IMR-90 (cell line): ENCODE data around the gene CES2. TPM values are rescaled to one million over a fixed set of nuclear protein-coding genes. Genes with fewer than 3 reads are reported as not detected.

Experiments used
- ATAC-seq: fragments of 200-7000 bp; cut with Tn5 transposase; 2 replicates; pipeline ENCODE4 v1.9.1; 2020; ENCODE audit warnings: low read depth, mild to moderate bottlenecking, moderate library complexity
- BruUV-seq: library from RNA; stranded (reverse); fragments of 400-500 nt; replicated peaks from 2 replicates; lab custom pipeline; 2021; lab: Mats Ljungman, UMichigan
- CTCF ChIA-PET: fragments of 300-600 bp; formaldehyde crosslinking; extraction: SDS; loops from one replicate; lab custom pipeline; 2021; ENCODE audit warnings: antibody characterized with exemption; lab: Yijun Ruan, JAX
- POLR2A ChIA-PET: fragments of 300-600 bp; sonication (Branson Sonifier 250); formaldehyde crosslinking; loops from one replicate; lab custom pipeline; 2022; ENCODE audit warnings: antibody characterized with exemption; ENCODE audit not compliant: unreplicated experiment; lab: Charles Lee
- DNase-seq: peaks from one replicate; pipeline ENCODE4 v3.0.0; 2013
- H2AFZ ChIP-seq: replicated peaks from 2 replicates; pipeline ENCODE3; 2013; ENCODE audit warnings: low read length, mild to moderate bottlenecking; ENCODE audit not compliant: poor library complexity
- H2AK5ac ChIP-seq: 2 replicates; pipeline ENCODE4 v1.6.1; 2013; ENCODE audit warnings: low read depth, low read length, inconsistent platforms
- H2AK9ac ChIP-seq: replicated peaks from 2 replicates; pipeline ENCODE3; 2013; ENCODE audit warnings: mild to moderate bottlenecking, low read depth, low read length, moderate library complexity; ENCODE audit not compliant: poor library complexity
- H2BK120ac ChIP-seq: 2 replicates; pipeline ENCODE4 v1.6.1; 2013; ENCODE audit warnings: low read depth, low read length, inconsistent platforms
- H2BK15ac ChIP-seq: 3 replicates; pipeline ENCODE4 v1.6.1; 2013; ENCODE audit warnings: low read depth, low read length, inconsistent platforms
- H2BK20ac ChIP-seq: 2 replicates; pipeline ENCODE4 v1.6.1; 2013; ENCODE audit warnings: low read depth, mild to moderate bottlenecking, inconsistent platforms, low read length, moderate library complexity
- H2BK5ac ChIP-seq: 2 replicates; pipeline ENCODE4 v1.6.1; 2013; ENCODE audit warnings: mild to moderate bottlenecking, low read depth, low read length, inconsistent platforms; ENCODE audit not compliant: poor library complexity, severe bottlenecking
- H3K14ac ChIP-seq: replicated peaks from 2 replicates; pipeline ENCODE4 v1.6.1; 2013; ENCODE audit warnings: low read depth, low read length, inconsistent platforms
- H3K18ac ChIP-seq: 2 replicates; pipeline ENCODE4 v1.6.1; 2013; ENCODE audit warnings: low read depth, low read length, control low read depth
- H3K23ac ChIP-seq: 2 replicates; pipeline ENCODE4 v1.6.1; 2013; ENCODE audit warnings: low read depth, low read length, inconsistent platforms
- H3K27ac ChIP-seq: 2 replicates; pipeline ENCODE4 v1.5.1; 2013; ENCODE audit warnings: mild to moderate bottlenecking, control low read depth, low read length; ENCODE audit not compliant: insufficient read depth
- H3K27me3 ChIP-seq: 2 replicates; pipeline ENCODE4 v1.6.1; 2013; ENCODE audit warnings: low read length; ENCODE audit not compliant: control insufficient read depth, insufficient read depth
- H3K36me3 ChIP-seq: 2 replicates; pipeline ENCODE4 v1.6.1; 2013; ENCODE audit warnings: low read length, mixed read lengths; ENCODE audit not compliant: control insufficient read depth, insufficient read depth
- H3K4ac ChIP-seq: 2 replicates; pipeline ENCODE4 v1.6.1; 2013; ENCODE audit warnings: low read depth, low read length, inconsistent platforms
- H3K4me1 ChIP-seq: 2 replicates; pipeline ENCODE4 v1.6.1; 2013; ENCODE audit warnings: low read length, mixed read lengths; ENCODE audit not compliant: control insufficient read depth, insufficient read depth
- H3K4me2 ChIP-seq: 2 replicates; pipeline ENCODE4 v1.6.1; 2013; ENCODE audit warnings: low read depth, mild to moderate bottlenecking, control low read depth, low read length, moderate library complexity
- H3K4me3 ChIP-seq: 2 replicates; pipeline ENCODE4 v1.5.1; 2013; ENCODE audit warnings: low read depth, mild to moderate bottlenecking, control low read depth, low read length, moderate library complexity; ENCODE audit not compliant: insufficient read depth
- H3K56ac ChIP-seq: 2 replicates; pipeline ENCODE4 v1.6.1; 2013; ENCODE audit warnings: low read length, inconsistent platforms; ENCODE audit not compliant: insufficient read depth; ENCODE audit errors: extremely low read depth
- H3K79me1 ChIP-seq, 2 experiments: 2 replicates each; pipeline ENCODE4 v1.6.1; 2013; ENCODE audit warnings: low read length in 2 of 2, inconsistent platforms in 1 of 2, low read depth in 1 of 2
- H3K9ac ChIP-seq: 2 replicates; pipeline ENCODE4 v1.6.1; 2013; ENCODE audit warnings: low read depth, low read length, control low read depth
- H3K9me1 ChIP-seq: 2 replicates; pipeline ENCODE4 v1.6.1; 2013; ENCODE audit warnings: low read length, inconsistent platforms; ENCODE audit not compliant: insufficient read depth
- H3K9me3 ChIP-seq: 2 replicates; pipeline ENCODE4 v1.6.1; 2013; ENCODE audit warnings: low read length; ENCODE audit not compliant: control insufficient read depth, insufficient read depth
- H4K20me1 ChIP-seq: 2 replicates; pipeline ENCODE4 v1.6.1; 2013; ENCODE audit warnings: low read length, inconsistent platforms; ENCODE audit not compliant: insufficient read depth
- H4K5ac ChIP-seq: 2 replicates; pipeline ENCODE4 v1.6.1; 2013; ENCODE audit warnings: mild to moderate bottlenecking, low read depth, low read length, control low read depth
- H4K8ac ChIP-seq, 2 experiments: 2 replicates each; pipeline ENCODE4 v1.6.1; 2013; ENCODE audit warnings: low read depth in 2 of 2, low read length in 2 of 2, control low read depth in 1 of 2, inconsistent platforms in 1 of 2
- H4K91ac ChIP-seq: 2 replicates; pipeline ENCODE4 v1.6.1; 2013; ENCODE audit warnings: low read depth, low read length, inconsistent platforms; ENCODE audit not compliant: insufficient read depth
- CEBPB ChIP-seq: IDR thresholded peaks from 2 replicates; pipeline ENCODE4 v1.6.1; 2012; ENCODE audit warnings: low read depth, low read length, improper control_type of control experiment
- FOS ChIP-seq: fragments of 150-350 bp; IDR thresholded peaks from 2 replicates; pipeline ENCODE4 v1.6.1; 2016; ENCODE audit warnings: low read depth, low read length
- POLR2A ChIP-seq: IDR thresholded peaks from 2 replicates; pipeline ENCODE4 v1.6.1; 2012; ENCODE audit warnings: mild to moderate bottlenecking, low read depth, low read length
- RCOR1 ChIP-seq: IDR thresholded peaks from 2 replicates; pipeline ENCODE4 v1.6.1; 2012; ENCODE audit warnings: mild to moderate bottlenecking, low read length, improper control_type of control experiment; ENCODE audit not compliant: insufficient replicate concordance
- WGBS, 2 experiments: methylation state at CpG; one replicate each; pipeline versions ENCODE4 v1.1.5 to v1.1.7; 2013; ENCODE audit warnings: missing lambda C conversion rate in 2 of 2; ENCODE audit not compliant: insufficient read length in 1 of 2; ENCODE audit errors: extremely low coverage in 2 of 2; 5-methylcytosine and 5-hydroxymethylcytosine counted together
- dilution Hi-C: fragments of 300-500 bp; cut with HindIII; formaldehyde crosslinking; loops from one replicate; pipeline ENCODE4 v1.14.3; 2018; ENCODE audit warnings: low sequenced_read_pairs; ENCODE audit not compliant: unreplicated experiment
- in situ Hi-C: fragments of 300-500 bp; cut with MboI; formaldehyde crosslinking; loops from 3 replicates; pipeline ENCODE4 v1.14.3; 2019; ENCODE audit warnings: low sequenced_read_pairs, inconsistent platforms, mixed read lengths
- intact Hi-C: fragments of 100-400 bp; cut with micrococcal nuclease; formaldehyde crosslinking; loops from 2 replicates; pipeline ENCODE4 v1.10.0; 2022
- polyA plus RNA-seq, 3 experiments: library from polyadenylated mRNA; depleted of rRNA; stranded (reverse); fragments of >200 nt; gene quantifications; 2 replicates each; pipeline ENCODE4 v1.2.3, GENCODE V29; 2012; ENCODE audit warnings: low replicate concordance in 1 of 3
- total RNA-seq: library from RNA; depleted of rRNA; stranded (reverse); fragments of >200 nt; gene quantifications from 2 replicates; pipeline ENCODE4 v1.2.3, GENCODE V29; 2012

CES2 gene
- total and polyA plus RNA-seq, 2 of the 4 experiments (the other 2 are of a cell fraction): 15.1 to 23.2 TPM

DNA sequence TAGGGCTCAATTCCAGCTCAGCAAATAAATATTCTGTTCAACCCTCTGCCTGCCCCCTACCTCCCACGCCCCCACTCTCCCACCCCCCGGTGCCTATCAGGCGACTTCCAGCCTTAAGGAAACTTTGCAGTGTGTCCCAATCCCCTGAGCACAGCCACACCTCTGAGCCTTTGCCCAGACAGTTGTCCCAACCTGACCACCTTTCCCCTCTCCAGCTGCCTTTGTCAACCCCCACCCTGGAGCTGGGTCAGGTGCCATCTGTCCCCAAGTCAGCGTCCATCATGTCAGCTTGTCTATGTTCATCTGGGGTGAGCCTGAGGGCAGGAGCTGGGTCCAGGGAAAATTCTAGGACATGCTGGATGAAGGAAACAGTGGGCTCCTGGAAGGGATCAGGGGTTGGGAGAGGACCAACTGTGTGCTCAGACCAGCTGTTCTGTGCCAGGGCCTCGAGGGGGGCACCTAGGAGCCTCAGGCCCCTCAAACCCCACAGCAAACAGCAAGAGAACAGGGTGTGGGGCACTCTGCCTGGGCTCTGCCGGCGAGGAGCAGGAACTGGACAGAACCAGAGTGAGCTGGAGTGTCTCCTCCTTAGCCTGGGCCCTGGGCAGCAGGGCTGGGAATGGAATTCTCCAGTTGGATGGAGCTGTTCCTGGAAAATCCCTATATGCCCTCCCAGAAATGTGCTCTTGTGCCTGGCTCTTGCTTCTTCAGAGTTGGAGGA is 34.4 kb upstream of the CES2 start (continued):
- TF ChIP-seq POLR2A (no peak), RCOR1 (no peak)

DNA sequence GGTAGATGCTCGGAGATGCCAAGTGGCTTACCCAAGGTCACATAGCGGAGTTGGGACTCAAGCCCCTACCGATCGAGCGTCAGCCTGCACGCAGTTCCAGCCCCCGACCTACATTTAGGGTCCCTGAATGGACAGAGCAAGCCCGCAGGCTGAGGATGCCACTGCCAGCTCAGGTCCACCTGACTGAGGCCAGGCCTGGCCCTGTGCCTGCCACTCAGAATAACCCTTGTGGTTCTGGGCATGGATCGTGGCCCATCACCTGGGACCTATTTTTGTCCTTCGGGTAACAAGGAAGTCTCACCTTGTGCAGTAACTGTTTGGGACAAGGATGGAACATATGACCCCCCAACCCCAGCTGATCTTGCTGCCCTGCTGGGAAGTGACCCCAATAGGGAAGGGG is 33.7 kb upstream of the CES2 start:
- intact Hi-C loops (no loop called here), dilution Hi-C loops (no loop called here), in situ Hi-C loops (no loop called here)
- no peak overlapping the region for H3K4me3 ChIP-seq
- no peaks in the 10 kb centered on the region for H3K9me3 ChIP-seq
- no peak overlapping the region for H2AK9ac ChIP-seq
- ChIA-PET POLR2A (no interaction called here), CTCF (no interaction called here)
- H3K4ac ChIP-seq: peak overlapping the region; percentile 90; the same call in 1 of the 2 replicates
- H2BK20ac ChIP-seq: peak overlapping the region; percentile 94; the same call in 1 of the 2 replicates
- no peak overlapping the region for H3K4me2 ChIP-seq
- H3K9me1 ChIP-seq: peaks cover 53% of the 10 kb centered on the region
- H2BK120ac ChIP-seq: peak overlapping the region; percentile 92; the same call in 1 of the 2 replicates
- H3K4me1 ChIP-seq: peaks cover 49% of the 10 kb centered on the region
- H3K79me1 ChIP-seq: peaks cover 0 to 10% of the 10 kb centered on the region in 2 experiments; a peak in 2 of 4 replicates
- no peaks in the 10 kb centered on the region for H3K27me3 ChIP-seq
- H2BK5ac ChIP-seq: peak overlapping the region; percentile 52
- no peak overlapping the region for H3K56ac ChIP-seq
- peak overlapping the region; percentile 62; the same call in 1 of the 2 replicates for H3K18ac ChIP-seq
- H2BK15ac ChIP-seq: peak overlapping the region; percentile 97; the same call in 1 of the 3 replicates
- no peak overlapping the region for H3K9ac ChIP-seq
- H4K8ac ChIP-seq: peak overlapping the region in 1 of 2 experiments; percentile 86; a peak in 1 of 4 replicates
- H3K14ac ChIP-seq: peak overlapping the region; percentile 83
- H4K20me1 ChIP-seq: no peaks in the 10 kb centered on the region
- no TSS peak for BruUV-seq
- no peak for TF ChIP-seq FOS
- TF ChIP-seq CEBPB: no peak
- H2AK5ac ChIP-seq: peak overlapping the region; percentile 89
- H4K91ac ChIP-seq: peak overlapping the region; percentile 90; the same call in 1 of the 2 replicates
- peak overlapping the region; percentile 72; the same call in 1 of the 2 replicates for H4K5ac ChIP-seq
- no peak for ATAC-seq
- no peak overlapping the region for H3K23ac ChIP-seq
- H3K27ac ChIP-seq: no peak overlapping the region
- WGBS, 2 experiments: 99% methylated on average over 9 of the region's 10 CpGs; no CpG with 5 or more reads in 1 of the 2 experiments
- no peak for DNase-seq
- H3K36me3 ChIP-seq: no peaks in the 10 kb centered on the region
- H2AFZ ChIP-seq: no peak overlapping the region
